ENCODE data around the gene TNS3. TPM values are rescaled to one million over a fixed set of nuclear protein-coding genes. Genes with fewer than 3 reads are reported as not detected.

Gene TNS3
- polyA plus RNA-seq, 1 of the 3 experiments (the other 2 are of a cell fraction): 72.3 TPM

GRCh38 chr7:47543714-47544113 lies 38.2 kb downstream of the TNS3 start:
- DNase-seq: no peak
- POLR2A ChIA-PET: no interaction called here
- H3K79me2 ChIP-seq (ENCODE audit: insufficient read depth): peaks cover 32% of the 10 kb centered on the region; the same call in 1 of the 2 replicates

DNA sequence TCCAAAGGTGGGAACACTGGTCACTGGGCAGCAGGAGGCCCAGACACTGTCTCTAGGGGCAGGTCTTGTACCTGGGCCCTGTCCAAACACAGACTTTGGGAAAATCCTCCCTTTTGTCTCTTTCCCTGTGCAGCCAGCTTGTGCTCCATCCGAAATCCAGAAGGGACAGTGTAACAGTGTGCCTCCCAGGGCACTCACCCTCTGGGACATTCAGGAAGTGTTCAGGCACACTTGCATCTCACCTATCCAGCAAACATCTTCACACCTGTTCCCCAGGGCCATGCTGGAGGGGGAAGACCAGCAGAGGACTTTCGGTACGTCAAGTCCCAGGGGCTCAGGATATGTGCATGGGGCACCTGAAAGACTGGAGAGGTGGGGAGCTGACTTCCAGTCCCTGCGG lies 38.9 kb downstream of the TNS3 start:
- peaks cover 0 to 18% of the 10 kb centered on the region in 2 experiments for H3K36me3 ChIP-seq (replicated peaks in 1 of 2; ENCODE audit: control insufficient read depth in 1 of 2, insufficient read depth in 2 of 2, low read length in 1 of 2)
- H3K4me2 ChIP-seq: no peak overlapping the region
- H3K9ac ChIP-seq: no peak overlapping the region
- ChIA-PET POLR2A (no interaction called here), CTCF (interaction anchor here (1.2 kb wide), 1 partner anchor 17 kb away, joined by 4 read pairs; no protein-coding TSS in a partner anchor)
- no peak overlapping the region for H3K27ac ChIP-seq (ENCODE audit: low read depth in 2 of 2, low read length in 1 of 2)
- peaks cover 32% of the 10 kb centered on the region; the same call in 1 of the 2 replicates for H3K79me2 ChIP-seq (ENCODE audit: insufficient read depth)
- H3K4me1 ChIP-seq (ENCODE audit: control insufficient read depth in 1 of 2, insufficient read depth in 2 of 2, low read depth in 1 of 2, low read length in 1 of 2): peaks cover 8 to 10% of the 10 kb centered on the region in 2 experiments; a peak in 2 of 4 replicates
- H3K4me3 ChIP-seq (ENCODE audit: low read depth in 2 of 2, low read length in 1 of 2): no peak overlapping the region
- DNase-seq: no peak
- H3F3A ChIP-seq (replicated peaks; ENCODE audit: insufficient read depth): no peaks in the 10 kb centered on the region
- H4K20me1 ChIP-seq (ENCODE audit: insufficient read depth): peaks cover 18% of the 10 kb centered on the region
- H2AFZ ChIP-seq (ENCODE audit: low read depth): no peak overlapping the region
- TF ChIP-seq, protein P1, sequence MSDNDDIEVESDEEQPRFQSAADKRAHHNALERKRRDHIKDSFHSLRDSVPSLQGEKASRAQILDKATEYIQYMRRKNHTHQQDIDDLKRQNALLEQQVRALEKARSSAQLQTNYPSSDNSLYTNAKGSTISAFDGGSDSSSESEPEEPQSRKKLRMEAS (IDR thresholded peaks at IDR 0.05; ENCODE audit: low read depth): no peak
- WGBS (ENCODE audit: low lambda C conversion rate): 88% methylated on average over 4 of the region's 4 CpGs
- no peaks in the 10 kb centered on the region for H3K27me3 ChIP-seq (ENCODE audit: insufficient read depth)
- H3K9me2 ChIP-seq: no peaks in the 10 kb centered on the region
- H3K9me3 ChIP-seq: no peaks in the 10 kb centered on the region

More at GRCh38 chr7:47543714-47544113, 38.2 kb downstream of the TNS3 start:
- Histone ChIP-seq H3K9ac (no peak overlapping the region), H3K36me3 (replicated peaks in 1 of 2; ENCODE audit: control insufficient read depth in 1 of 2, insufficient read depth in 2 of 2, low read length in 1 of 2) (peaks cover 0 to 18% of the 10 kb centered on the region in 2 experiments), H3K4me1 (ENCODE audit: control insufficient read depth in 1 of 2, insufficient read depth in 2 of 2, low read depth in 1 of 2, low read length in 1 of 2) (peaks cover 7 to 8% of the 10 kb centered on the region in 2 experiments; a peak in 2 of 4 replicates), H3K9me3 (no peaks in the 10 kb centered on the region), H3K9me2 (no peaks in the 10 kb centered on the region), H3K27me3 (ENCODE audit: insufficient read depth) (no peaks in the 10 kb centered on the region), H2AFZ (ENCODE audit: low read depth) (no peak overlapping the region), H3K4me2 (no peak overlapping the region), H3K27ac (ENCODE audit: low read depth in 2 of 2, low read length in 1 of 2) (no peak overlapping the region), H3K4me3 (ENCODE audit: low read depth in 2 of 2, low read length in 1 of 2) (no peak overlapping the region), H3F3A (replicated peaks; ENCODE audit: insufficient read depth) (no peaks in the 10 kb centered on the region), H4K20me1 (ENCODE audit: insufficient read depth) (peaks cover 25% of the 10 kb centered on the region)
- 90% methylated on average over 6 of the region's 6 CpGs for WGBS (ENCODE audit: low lambda C conversion rate)
- CTCF ChIA-PET: no interaction called here
- no peak for TF ChIP-seq RXRA (IDR thresholded peaks at IDR 0.05; ENCODE audit: borderline replicate concordance, low read depth)
- TF ChIP-seq MXI1 (IDR thresholded peaks at IDR 0.05; ENCODE audit: low read depth, low read length): no peak
- no peak for TF ChIP-seq PBX3 (IDR thresholded peaks at IDR 0.05)
- TF ChIP-seq GATA2 (CRISPR knock-in tag; IDR thresholded peaks at IDR 0.05): no peak
- no peak for TF ChIP-seq NRF1 (IDR thresholded peaks at IDR 0.05; ENCODE audit: low read depth, low read length)
- no peak for TF ChIP-seq RCOR1 (IDR thresholded peaks at IDR 0.05; ENCODE audit: low read length)
- no peak for TF ChIP-seq ELF1 (IDR thresholded peaks at IDR 0.05)
- TF ChIP-seq TAF1 (IDR thresholded peaks at IDR 0.05; ENCODE audit: borderline replicate concordance, low read depth, low read length): no peak
- no peak for TF ChIP-seq SMC3 (IDR thresholded peaks at IDR 0.05; ENCODE audit: low read depth, low read length)

DNA sequence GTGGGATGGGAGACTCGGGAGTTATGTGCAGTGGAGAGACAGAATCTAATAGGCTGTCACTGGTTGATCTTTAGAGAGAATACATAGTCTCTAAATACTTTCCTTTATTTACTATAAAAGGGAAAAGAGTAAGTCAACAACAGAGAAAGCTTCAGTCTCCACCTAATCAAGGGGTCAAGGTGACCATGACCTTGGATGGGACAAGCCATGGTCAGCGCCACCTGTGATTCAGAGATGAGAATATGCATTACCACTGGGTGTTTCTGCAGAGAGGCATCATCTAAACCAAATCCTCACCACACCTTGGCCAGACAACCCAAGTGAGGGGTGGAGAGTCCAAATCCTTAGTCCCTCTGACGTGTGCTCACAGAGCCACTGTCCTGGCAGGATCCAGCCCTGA lies 39.9 kb downstream of the TNS3 start:
- no peaks in the 10 kb centered on the region for H3K27me3 ChIP-seq (ENCODE audit: insufficient read depth)
- CTCF ChIA-PET: interaction anchor here (1.2 kb wide), 1 partner anchor 16 kb away, joined by 4 read pairs; no protein-coding TSS in a partner anchor
- WGBS (ENCODE audit: low lambda C conversion rate): 91% methylated on average over 3 of the region's 3 CpGs
- TF ChIP-seq TAF1 (IDR thresholded peaks at IDR 0.05; ENCODE audit: borderline replicate concordance, low read depth, low read length) (no peak), TCF12 (IDR thresholded peaks at IDR 0.05) (no peak), NFIC (IDR thresholded peaks at IDR 0.05; ENCODE audit: borderline replicate concordance) (no peak), MXI1 (IDR thresholded peaks at IDR 0.05; ENCODE audit: low read depth, low read length) (no peak), ELF1 (IDR thresholded peaks at IDR 0.05) (no peak), GABPA (IDR thresholded peaks at IDR 0.05; ENCODE audit: low read depth) (no peak), MEF2A (IDR thresholded peaks at IDR 0.05; ENCODE audit: borderline replicate concordance, low read depth) (no peak), RCOR1 (IDR thresholded peaks at IDR 0.05; ENCODE audit: low read length) (no peak)
- TF ChIP-seq, protein P2, sequence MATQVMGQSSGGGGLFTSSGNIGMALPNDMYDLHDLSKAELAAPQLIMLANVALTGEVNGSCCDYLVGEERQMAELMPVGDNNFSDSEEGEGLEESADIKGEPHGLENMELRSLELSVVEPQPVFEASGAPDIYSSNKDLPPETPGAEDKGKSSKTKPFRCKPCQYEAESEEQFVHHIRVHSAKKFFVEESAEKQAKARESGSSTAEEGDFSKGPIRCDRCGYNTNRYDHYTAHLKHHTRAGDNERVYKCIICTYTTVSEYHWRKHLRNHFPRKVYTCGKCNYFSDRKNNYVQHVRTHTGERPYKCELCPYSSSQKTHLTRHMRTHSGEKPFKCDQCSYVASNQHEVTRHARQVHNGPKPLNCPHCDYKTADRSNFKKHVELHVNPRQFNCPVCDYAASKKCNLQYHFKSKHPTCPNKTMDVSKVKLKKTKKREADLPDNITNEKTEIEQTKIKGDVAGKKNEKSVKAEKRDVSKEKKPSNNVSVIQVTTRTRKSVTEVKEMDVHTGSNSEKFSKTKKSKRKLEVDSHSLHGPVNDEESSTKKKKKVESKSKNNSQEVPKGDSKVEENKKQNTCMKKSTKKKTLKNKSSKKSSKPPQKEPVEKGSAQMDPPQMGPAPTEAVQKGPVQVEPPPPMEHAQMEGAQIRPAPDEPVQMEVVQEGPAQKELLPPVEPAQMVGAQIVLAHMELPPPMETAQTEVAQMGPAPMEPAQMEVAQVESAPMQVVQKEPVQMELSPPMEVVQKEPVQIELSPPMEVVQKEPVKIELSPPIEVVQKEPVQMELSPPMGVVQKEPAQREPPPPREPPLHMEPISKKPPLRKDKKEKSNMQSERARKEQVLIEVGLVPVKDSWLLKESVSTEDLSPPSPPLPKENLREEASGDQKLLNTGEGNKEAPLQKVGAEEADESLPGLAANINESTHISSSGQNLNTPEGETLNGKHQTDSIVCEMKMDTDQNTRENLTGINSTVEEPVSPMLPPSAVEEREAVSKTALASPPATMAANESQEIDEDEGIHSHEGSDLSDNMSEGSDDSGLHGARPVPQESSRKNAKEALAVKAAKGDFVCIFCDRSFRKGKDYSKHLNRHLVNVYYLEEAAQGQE (IDR thresholded peaks at IDR 0.05; ENCODE audit: low read depth, low read length): no peak
- TF ChIP-seq, protein P3, sequence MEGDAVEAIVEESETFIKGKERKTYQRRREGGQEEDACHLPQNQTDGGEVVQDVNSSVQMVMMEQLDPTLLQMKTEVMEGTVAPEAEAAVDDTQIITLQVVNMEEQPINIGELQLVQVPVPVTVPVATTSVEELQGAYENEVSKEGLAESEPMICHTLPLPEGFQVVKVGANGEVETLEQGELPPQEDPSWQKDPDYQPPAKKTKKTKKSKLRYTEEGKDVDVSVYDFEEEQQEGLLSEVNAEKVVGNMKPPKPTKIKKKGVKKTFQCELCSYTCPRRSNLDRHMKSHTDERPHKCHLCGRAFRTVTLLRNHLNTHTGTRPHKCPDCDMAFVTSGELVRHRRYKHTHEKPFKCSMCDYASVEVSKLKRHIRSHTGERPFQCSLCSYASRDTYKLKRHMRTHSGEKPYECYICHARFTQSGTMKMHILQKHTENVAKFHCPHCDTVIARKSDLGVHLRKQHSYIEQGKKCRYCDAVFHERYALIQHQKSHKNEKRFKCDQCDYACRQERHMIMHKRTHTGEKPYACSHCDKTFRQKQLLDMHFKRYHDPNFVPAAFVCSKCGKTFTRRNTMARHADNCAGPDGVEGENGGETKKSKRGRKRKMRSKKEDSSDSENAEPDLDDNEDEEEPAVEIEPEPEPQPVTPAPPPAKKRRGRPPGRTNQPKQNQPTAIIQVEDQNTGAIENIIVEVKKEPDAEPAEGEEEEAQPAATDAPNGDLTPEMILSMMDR (IDR thresholded peaks at IDR 0.05): no peak

More for the DNA sequence above, 39.9 kb downstream of the TNS3 start:
- Histone ChIP-seq H2AFZ (ENCODE audit: low read depth) (no peak overlapping the region), H3K4me3 (ENCODE audit: low read depth in 2 of 2, low read length in 1 of 2) (no peak overlapping the region), H3K36me3 (replicated peaks in 1 of 2; ENCODE audit: control insufficient read depth in 1 of 2, insufficient read depth in 2 of 2, low read length in 1 of 2) (peaks cover 0 to 18% of the 10 kb centered on the region in 2 experiments), H3K79me2 (ENCODE audit: insufficient read depth) (peaks cover 35% of the 10 kb centered on the region), H3K9ac (no peak overlapping the region), H3K4me2 (no peak overlapping the region), H3K4me1 (ENCODE audit: control insufficient read depth in 1 of 2, insufficient read depth in 2 of 2, low read depth in 1 of 2, low read length in 1 of 2) (peaks cover 13 to 20% of the 10 kb centered on the region in 2 experiments; a peak in 3 of 4 replicates), H3F3A (replicated peaks; ENCODE audit: insufficient read depth) (no peaks in the 10 kb centered on the region), H3K9me3 (no peaks in the 10 kb centered on the region), H3K9me2 (no peaks in the 10 kb centered on the region), H3K27ac (ENCODE audit: low read depth in 2 of 2, low read length in 1 of 2) (no peak overlapping the region), H4K20me1 (ENCODE audit: insufficient read depth) (peaks cover 11% of the 10 kb centered on the region)
- POLR2A ChIA-PET: no interaction called here
- DNase-seq: no peak

Measured in SK-N-SH (cell line).